Fibroblast of peridontal ligament (primary cell): ENCODE measurements around the gene MUC21.

Source experiments
- DNase-seq: peaks from one replicate; pipeline ENCODE4 v3.0.0-alpha.2; 2010; ENCODE audit errors: extremely low read depth

The MUC21 gene

DNA sequence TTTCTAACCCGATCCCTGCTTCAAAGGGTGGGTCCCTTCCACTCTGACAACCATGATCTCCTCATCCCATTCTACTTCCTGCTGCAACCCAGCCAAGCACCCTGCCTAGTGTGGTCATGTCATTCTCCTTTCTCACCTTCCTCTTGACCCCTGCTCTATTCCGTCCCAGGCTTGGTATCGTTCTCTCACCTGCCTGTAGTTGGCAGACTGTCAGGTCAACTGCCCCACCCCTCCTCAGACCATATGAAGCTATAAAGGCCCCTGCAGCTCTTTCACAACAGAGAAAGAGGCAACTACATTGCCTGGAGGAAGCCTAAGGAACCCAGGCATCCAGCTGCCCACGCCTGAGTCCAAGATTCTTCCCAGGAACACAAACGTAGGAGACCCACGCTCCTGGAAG is at the start of gene MUC21:
TSS of gene MUC21 (plus strand) at position 280 of the 400 bp plus-strand sequence. CDS start 241 bp downstream, outside the sequence.
- no peak for DNase-seq

DNA sequence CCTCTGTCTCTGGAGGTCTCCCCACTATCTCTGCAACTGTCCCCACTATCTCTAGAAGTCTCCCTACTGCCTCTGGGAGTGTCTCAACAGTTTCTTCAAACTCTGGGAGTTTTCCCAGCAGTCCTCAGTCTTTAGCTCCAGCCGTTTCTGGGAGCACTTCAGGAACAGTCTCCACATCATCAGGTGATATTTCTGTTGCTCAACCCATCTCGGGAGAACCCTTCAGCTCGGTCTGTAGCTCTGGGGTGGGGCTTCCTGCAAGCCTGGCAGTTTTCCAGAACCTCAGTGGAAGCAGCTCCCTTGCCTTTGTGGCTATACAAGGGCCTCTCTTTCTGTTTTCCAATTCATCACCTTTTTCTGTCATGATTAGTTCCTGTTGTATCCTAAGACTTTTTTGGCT is 48.5 kb upstream of the MUC21 start:
- no peak for DNase-seq

DNA sequence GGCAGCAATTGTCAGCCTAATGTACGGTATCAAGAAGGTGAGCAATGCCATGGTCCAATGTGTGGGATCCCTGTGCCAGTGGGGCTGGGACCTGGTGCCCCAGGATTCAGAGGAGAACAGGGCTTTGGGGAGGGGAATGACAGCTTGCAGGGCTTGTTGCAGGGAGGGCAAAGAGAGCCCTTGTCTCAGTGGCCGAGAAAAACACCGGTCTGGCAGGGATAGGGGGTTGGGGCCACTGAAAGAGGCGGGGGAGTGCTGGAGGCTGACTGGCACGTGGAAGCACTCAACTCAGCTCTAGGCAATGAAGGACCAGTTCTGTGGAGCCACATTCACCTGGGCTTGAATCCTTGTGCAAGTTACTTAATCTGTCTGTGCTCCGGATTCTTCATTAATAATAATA is 46.3 kb upstream of the MUC21 start:
- no peak for DNase-seq

DNA sequence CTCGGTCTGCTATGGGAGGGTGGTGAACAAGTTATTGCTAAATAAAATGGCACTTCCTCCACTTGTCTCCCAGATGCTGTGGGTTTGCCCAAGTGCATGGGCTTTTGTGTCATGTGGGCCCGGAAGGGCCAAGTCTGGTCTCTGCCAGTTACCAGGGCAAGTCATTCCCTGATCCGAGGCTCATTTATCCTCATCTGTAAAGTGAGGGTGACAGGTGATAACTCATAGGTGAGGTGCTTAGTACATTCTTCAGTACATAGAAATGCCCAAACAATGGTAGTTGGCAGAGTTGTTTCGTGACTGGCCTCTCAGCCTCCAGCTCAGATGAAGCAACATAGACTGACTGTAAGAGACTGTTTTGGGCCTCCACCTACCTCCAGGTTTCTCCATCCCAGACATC is 44.8 kb upstream of the MUC21 start:
- DNase-seq = no peak

DNA sequence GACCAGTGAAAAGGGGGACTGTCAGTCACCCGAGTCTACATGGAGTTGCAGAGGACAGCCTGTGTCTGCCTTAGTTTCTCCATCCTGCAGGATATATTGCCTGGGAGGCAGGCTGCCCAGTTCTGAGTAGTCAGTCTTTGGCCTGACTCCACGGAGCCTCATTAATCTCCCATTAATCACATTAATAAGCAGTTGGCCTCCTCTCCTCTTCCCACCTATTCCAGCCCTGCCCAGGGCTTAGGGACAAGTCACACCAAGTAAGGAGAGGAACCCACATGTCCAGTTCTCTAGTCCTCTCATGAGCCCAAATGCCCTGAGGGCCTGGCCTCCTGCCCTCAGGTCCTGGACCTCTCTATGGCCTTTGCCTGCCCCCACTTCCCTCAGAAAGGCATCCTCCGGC is 44.0 kb upstream of the MUC21 start:
- DNase-seq = no peak

DNA sequence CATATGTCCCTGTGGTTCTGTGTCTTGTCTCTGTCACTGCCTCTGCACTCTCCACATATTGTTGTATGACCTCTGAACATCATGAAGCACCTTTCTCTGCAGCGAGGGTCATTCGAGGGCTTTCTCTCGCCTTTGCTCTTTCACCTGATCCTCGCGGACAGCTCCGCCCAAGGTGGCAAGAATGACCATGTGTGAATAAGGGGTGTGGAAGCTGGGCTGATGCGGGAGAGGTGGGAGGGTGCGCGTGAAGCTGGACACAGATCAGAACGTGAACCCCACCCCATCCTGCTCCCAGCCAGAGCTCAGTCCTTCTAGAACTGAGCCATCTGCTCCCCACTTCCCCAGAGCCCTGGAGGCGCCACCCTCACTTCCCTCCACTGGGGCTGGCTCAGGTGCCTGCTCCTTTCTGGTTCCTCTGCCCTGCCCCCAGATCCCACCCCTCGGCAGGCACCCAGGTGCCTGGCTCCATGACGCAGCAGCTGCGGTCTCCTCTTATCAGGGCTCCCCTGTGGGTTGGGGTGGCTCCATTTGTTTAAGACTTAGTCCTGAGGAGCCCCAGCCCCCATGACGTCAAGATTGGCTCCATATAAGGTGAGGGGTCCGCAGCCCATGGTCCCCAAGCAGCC is 43.0 kb upstream of the MUC21 start, which contains the start of gene MUCL3:
TSS of gene MUCL3 (plus strand) at position 613 of the 626 bp plus-strand sequence. CDS start 27 bp downstream, outside the sequence.
- no peak for DNase-seq

DNA sequence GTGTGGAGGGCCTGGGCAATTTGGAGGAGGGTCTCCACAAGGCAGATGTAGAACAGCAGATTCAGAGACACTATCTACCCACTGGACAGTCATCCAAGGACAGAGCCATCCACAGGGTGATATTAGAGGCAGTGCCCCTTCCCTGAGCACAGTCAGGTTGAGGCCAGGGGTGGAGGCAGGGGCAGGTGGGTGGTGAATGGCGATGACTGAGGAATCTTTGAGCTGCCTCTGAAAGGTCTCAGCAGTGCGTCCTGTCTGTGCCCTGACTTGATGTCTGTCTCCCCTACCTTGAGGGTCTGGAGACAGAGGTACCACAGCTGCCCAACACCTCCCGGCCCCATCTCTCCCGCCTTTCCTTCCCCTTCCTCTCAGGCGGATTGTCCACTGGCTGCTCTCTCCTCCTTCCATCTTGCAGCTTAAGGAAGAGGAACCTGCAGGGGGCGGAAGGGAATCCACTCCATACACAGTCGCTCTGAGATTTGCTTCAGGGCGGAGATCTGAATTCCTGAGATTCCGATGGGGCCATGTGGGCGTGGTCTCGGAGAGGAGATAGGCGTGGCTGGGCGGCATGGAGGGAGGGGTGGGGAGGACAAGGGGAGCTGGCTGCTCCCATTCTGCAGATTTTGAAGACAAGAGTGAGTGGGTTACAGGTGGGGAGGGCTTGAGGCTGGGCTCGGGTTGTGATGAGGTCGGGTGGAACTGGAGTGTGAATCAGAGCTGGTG is 41.0 kb upstream of the MUC21 start:
- DNase-seq = peak; percentile 76

DNA sequence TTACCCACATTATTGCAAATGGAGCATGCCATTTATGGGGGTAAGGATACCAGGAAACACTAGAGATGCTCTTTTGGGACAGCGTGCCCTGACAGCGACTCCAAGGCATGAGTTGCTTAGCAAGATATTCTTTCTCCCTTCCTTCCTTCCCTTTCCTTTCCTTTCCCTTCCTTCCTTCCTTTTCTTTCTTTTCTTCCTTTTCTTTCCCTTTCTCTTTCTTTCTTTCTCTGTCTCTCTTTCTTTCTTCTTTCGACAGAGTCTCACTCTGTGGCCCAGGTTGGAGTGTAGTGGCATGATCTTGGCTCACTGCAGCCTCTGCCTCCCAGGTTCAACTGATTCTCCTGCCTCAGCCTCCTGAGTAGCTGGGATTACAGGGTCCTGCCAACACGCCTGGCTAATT is 39.5 kb upstream of the MUC21 start:
- DNase-seq = no peak

DNA sequence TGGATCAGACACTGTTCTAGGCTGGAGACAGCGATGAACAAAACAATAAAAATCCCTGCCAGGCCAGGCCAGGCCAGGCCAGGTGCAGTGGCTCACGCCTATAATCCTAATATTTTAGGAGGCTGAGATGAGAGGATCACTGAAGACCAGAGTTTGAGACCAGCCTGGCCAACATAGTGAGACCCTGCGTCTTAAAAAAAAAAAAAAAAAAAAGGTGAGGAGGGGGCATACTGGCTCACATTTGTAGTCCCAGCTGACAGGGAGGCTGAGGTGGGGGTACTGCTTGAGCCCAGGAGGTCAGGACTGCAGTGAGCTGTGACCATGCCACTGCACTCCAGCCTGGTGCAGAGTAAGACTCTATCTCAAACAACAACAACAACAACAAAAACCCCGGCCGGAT is 38.2 kb upstream of the MUC21 start:
- DNase-seq = no peak

DNA sequence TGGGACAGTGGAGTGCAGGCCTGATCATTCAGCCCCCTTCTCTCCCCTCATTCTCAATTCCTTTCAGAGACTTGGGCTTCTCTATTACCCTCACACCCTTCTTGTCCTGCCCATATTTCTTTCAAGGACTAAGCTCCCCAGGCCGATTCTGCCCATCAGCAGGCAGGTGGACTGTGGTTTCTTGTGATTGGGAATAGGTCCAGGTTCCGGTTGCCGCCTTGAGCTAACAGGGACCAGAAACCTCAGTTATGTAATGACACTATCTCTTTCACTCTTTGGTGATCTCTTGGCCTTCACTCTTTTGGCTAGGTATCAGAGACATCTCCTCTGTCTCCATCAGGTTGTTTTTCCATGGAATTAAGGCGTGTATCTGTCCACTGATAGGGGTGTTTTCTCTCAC is 36.3 kb upstream of the MUC21 start:
- DNase-seq = no peak

DNA sequence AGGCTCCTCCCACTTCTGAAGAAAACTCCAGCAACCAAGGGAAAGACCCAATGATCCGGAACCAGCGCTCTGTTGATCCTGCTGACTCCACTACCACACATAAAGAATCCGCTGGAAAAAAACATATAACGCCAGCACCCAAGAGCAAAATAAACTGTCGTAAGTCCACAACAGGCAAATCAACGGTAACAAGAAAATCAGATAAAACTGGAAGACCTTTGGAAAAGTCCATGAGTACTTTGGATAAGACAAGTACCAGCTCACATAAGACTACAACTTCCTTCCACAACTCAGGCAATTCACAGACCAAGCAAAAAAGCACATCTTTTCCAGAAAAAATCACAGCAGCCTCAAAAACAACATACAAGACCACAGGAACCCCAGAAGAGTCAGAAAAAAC is 34.7 kb upstream of the MUC21 start:
- DNase-seq = no peak

DNA sequence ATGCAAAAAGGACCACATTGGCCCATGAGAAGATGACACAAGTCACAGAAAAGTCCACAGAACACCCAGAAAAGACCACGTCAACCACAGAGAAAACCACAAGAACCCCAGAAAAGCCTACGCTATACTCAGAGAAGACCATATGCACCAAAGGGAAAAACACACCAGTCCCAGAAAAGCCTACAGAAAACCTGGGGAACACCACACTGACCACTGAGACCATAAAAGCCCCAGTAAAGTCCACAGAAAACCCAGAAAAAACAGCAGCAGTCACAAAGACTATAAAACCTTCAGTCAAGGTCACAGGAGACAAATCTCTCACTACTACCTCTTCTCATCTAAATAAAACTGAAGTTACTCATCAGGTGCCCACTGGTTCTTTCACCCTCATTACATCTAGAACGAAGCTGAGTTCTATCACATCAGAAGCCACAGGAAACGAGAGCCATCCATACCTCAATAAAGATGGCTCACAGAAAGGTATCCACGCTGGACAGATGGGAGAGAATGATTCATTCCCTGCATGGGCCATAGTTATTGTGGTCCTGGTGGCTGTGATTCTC is 31.5 kb upstream of the MUC21 start:
- DNase-seq = no peak

DNA sequence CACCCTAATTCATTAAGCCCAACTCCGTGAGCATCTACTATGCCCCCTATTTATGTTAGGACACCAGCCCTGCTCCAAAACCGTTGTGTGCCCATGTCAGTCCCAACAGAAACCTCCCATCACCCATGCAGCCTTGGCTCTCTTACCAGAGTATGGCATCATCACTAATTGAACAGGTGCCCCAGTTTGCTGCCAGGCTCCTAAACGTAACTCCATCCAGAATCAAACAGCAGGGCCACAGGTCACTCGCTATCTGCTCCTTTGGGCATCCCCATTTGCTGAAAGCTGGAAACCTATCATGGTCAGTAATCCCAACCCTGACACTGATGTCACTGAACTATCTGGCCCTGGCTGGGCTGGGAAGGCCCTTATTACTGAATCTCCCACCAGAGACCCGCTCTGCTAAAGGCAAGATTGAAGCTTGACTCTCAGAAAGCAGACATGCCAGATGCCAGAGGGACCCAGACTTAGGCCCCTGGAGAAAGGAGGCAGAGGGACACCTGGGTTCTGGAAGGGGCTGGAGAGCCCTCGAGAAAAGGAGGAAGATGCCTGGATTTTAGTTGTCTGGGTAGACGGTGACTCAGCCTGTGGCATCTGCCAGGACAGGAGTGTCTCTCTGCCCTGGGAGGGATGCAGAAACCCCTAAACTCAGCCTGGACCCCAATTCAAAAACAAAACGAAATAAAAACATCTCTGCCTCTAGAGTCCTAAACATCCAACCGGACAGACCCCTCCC is 28.7 kb upstream of the MUC21 start:
- no peak for DNase-seq

DNA sequence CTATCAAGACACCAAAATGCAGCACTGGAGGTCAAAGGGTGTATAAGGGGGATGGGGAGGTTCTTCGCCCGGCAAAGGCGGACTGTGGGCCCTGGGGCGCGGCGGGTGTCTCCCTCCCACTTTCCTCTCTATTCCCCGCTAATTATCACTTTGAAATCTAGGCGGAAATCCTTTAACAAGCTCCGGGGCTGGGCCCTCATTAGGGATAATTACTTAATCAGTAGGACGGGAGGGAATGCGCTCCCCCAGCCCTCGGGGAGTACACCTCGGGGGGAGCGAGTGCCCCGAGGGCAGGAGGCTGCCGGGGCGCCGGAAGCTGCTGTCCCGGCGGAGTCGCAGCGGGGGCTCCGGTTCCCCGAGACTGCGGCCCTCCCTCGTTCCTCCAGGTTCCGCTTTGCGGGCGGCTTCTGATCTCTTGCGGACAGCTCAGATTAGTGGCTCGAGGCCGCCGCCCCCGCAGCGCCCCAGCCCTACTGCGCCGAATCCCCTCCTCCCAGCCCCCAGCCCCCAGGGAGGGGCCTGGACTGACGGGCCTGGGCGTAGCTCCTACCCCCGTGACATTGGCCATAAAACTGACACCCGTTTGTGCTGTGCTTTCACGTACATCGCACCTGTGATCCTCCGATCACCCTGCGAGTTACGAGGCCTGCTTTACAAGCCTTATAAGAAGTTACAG is 28.0 kb upstream of the MUC21 start:
- peak; percentile 3 for DNase-seq

DNA sequence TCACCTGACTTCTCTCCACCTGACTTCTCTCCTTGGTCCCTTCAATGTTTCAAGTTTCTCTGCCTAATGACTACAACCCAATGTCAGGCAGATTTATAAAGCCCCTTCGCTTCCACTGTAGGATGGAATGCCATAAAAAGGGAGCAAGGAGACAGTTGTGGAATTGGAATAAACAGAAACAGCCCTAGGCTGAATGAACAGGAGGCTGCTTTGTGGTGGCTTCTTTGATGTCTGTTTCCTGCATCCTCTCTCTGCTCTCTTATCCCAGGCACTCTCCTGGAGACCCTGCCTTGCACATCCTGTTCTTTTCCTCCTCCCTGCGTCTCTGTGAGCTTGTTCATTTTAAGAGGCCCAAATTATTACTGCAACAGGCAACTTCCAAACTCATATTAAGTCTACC is 25.8 kb upstream of the MUC21 start:
- no peak for DNase-seq

DNA sequence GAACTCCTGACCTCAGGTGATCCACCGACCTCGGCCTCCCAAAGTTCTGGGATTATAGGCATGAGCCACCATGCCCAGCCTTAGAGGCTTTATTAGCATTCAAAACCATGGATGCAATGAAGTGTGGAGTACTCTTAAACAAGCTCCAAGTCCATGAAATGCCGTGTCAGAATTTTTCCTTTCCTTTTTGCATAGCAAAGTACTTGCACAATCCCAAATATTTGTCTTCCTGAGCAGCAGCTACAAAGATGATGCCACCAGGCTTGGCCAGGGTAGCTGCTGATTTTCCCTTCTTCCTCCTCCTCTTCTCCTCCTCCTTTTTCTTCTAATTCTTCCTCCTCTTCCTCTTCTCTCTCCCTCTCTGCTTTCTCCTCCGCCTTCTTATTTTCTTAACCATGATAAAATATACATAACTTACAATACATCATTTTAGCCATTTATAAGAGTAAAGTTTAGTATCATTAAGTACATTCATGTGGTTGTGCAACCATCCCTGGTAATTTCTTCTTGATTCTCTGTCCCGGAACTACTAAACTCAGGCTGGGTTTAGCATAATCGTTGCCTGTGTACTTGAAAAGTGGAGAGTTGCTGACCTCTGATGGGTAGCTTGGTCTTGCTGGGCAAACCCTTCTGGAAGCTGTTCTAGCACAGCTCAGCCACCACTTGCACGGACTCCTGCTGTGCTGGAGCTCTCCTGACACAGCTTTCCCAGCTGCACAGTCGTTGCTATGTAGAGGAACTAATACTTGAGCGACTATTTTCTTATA is 22.4 kb upstream of the MUC21 start:
- DNase-seq = peak; percentile 58

DNA sequence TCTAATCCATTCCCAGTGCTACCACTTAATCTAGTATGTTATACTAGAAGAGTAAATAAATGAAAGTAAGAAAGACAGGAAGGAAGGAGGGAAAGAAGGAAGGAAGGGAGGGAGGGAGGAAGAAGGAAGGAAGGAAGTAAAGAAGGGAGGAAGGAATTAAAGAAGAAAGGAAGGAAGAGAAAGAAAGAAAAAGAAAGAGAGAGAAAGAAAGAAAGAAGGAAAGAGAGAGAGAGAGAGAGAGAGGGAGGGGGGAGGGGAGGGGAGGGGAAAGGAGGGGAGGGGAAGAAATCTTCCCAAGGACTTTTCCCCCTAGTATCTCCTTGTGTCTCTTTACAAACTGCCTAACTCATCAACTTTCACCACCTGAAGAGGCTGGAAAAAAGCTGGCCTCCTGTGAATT is 20.8 kb upstream of the MUC21 start:
- no peak for DNase-seq

DNA sequence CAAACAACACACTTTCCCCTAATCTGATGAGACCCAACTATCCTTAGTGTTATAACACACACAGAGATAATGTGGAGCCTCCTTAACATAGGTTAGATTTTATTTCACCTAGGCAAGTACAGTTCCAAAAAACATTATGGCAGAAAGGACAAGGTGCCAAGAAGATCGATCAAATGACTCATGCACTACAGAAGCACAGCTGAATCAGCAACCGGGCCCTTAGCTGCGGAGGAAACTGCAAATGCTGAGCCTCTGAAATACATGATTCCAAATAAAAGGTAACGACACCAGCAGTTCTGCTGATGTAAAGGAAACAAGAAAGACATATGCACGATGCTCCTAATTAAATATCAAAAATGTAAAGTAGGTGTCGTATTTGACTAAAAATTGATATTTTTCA is 19.9 kb upstream of the MUC21 start:
- no peak for DNase-seq

DNA sequence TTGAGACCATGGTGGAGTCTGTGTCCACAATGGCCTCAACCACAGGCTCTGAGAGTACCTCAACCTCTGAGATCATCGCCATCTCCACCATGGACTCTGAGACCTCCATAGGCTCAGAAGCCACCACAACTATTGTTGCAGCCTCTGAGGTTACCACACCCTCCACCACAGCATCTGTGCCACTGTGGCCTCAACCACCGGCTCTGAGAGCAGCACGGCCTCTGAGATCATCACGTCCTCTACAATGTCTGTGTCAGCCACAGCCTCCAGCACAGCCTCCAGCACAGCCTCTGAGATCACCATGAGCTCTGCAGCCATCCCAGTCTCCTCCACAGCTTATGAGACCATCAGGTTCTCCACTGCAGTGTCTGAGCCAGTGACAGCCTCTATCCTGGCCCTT is 19.4 kb upstream of the MUC21 start:
- DNase-seq = no peak

DNA sequence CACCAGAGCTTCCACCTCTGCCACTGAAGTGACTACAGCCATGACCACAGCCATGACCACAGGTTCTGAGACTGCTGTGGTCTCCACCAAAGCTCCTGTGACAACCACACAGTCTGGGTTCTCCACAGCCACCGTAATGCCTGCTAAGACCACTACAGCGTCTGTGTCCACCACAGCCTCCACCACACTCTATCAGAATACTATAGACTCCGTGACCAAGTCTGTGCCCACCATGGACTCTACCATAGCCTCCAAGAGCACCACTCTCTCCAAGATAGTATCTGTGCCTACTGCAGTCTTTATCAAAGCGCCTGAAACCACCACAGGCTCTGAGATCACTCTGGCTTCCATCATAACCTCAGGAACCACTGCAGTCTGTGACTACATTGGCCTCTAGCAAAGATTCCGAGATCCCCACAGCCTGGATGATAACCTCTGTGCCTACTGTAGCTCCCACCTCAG is 18.3 kb upstream of the MUC21 start:
- DNase-seq = no peak

DNA sequence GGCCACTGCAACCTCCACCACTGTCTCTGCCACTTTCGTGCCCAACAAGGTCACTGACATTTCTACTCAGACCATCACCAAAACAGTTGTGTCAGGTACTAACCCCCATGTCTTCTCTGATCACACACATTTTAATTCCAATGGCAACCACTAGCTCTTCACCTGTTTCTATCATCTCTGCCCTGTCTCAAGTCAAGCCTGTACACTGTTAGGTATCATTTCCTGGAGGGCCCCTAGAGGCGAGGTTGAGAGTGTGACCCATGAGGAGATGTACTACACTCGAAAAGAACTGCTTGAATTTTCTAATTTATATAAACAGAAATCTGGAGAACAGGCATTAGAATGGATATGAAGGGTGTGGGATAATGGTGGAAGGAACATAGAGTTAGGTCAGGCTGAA is 17.4 kb upstream of the MUC21 start:
- DNase-seq = no peak
